ENCODE data around the gene NFE2L3. TPM values are rescaled to one million over a fixed set of nuclear protein-coding genes. Genes with fewer than 3 reads are reported as not detected.
A peak's percentile ranks its signal among the peaks of the same experiment; 100 is the strongest.

NFE2L3 gene
- total and polyA plus RNA-seq, 9 of the 15 experiments (the other 6 are each of a cell fraction or from before 2014, with no cell fraction given), result 2.9 to 16.9 (median 12.4) TPM

DNA sequence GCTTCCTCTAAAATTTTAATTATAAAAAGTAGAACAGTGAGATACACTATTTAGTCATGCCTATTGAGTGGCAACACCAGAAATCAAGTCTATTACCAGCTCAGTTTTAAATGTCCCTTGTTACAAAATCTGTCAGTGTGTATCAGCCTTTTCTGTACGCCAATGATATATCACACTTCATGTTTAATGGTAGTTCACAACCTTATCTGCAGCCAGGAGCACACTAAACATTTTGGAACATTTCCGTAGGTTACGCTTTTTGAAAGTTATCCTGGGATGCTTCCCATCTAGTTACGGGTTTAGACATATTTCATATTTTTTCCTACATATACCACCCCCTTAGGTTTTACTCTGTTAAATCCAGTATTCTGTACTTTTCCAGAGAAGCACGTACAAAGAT is 43.2 kb downstream of the NFE2L3 start (continued):
- TF ChIP-seq, protein P1, sequence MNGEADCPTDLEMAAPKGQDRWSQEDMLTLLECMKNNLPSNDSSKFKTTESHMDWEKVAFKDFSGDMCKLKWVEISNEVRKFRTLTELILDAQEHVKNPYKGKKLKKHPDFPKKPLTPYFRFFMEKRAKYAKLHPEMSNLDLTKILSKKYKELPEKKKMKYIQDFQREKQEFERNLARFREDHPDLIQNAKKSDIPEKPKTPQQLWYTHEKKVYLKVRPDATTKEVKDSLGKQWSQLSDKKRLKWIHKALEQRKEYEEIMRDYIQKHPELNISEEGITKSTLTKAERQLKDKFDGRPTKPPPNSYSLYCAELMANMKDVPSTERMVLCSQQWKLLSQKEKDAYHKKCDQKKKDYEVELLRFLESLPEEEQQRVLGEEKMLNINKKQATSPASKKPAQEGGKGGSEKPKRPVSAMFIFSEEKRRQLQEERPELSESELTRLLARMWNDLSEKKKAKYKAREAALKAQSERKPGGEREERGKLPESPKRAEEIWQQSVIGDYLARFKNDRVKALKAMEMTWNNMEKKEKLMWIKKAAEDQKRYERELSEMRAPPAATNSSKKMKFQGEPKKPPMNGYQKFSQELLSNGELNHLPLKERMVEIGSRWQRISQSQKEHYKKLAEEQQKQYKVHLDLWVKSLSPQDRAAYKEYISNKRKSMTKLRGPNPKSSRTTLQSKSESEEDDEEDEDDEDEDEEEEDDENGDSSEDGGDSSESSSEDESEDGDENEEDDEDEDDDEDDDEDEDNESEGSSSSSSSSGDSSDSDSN (IDR thresholded peaks at IDR 0.05; ENCODE audit: borderline replicate concordance in 1 of 2, low read depth in 2 of 2, low read length in 2 of 2), result no peak
- TF ChIP-seq, protein P2, sequence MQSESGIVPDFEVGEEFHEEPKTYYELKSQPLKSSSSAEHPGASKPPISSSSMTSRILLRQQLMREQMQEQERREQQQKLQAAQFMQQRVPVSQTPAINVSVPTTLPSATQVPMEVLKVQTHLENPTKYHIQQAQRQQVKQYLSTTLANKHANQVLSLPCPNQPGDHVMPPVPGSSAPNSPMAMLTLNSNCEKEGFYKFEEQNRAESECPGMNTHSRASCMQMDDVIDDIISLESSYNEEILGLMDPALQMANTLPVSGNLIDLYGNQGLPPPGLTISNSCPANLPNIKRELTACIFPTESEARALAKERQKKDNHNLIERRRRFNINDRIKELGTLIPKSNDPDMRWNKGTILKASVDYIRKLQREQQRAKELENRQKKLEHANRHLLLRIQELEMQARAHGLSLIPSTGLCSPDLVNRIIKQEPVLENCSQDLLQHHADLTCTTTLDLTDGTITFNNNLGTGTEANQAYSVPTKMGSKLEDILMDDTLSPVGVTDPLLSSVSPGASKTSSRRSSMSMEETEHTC (IDR thresholded peaks at IDR 0.05), result no peak
- TF ChIP-seq KAT7 (CRISPR knock-in tag; IDR thresholded peaks at IDR 0.05; ENCODE audit: borderline replicate concordance) (no peak), ZNF311 (CRISPR knock-in tag; IDR thresholded peaks at IDR 0.05) (no peak), RBFOX2 (IDR thresholded peaks at IDR 0.05; ENCODE audit: low read depth, low read length) (peak; percentile 58), MYC (IDR thresholded peaks at IDR 0.05; ENCODE audit: low read depth, low read length) (no peak), MYC (CRISPR knock-in tag; IDR thresholded peaks at IDR 0.05; ENCODE audit: borderline replicate concordance, low read depth) (no peak), PRPF4 (IDR thresholded peaks at IDR 0.05; ENCODE audit: insufficient read depth, low read depth, low read length, poor library complexity, severe bottlenecking) (peak; percentile 17), POLR2AphosphoS5 (IDR thresholded peaks at IDR 0.05; ENCODE audit: control insufficient read depth, insufficient read depth, low read depth, low read length) (0 out of 2 replicates have a peak, but pooled peaks have one; percentile 27), ZFPM2 (CRISPR knock-in tag; IDR thresholded peaks at IDR 0.05) (no peak), SAFB (IDR thresholded peaks at IDR 0.05; ENCODE audit: borderline replicate concordance, low read depth, low read length) (no peak), TCF7L2 (IDR thresholded peaks at IDR 0.05; ENCODE audit: low read depth, low read length) (no peak), ZNF274 (IDR thresholded peaks at IDR 0.05; ENCODE audit: borderline replicate concordance, low read depth, low read length) (no peak), ILF3 (IDR thresholded peaks at IDR 0.05; ENCODE audit: borderline replicate concordance) (0 out of 2 replicates have a peak, but pooled peaks have one; percentile 28), FIP1L1 (IDR thresholded peaks at IDR 0.05; ENCODE audit: low read depth, low read length, poor library complexity, severe bottlenecking) (no peak), ZNF444 (CRISPR knock-in tag; IDR thresholded peaks at IDR 0.05) (no peak)
- TF ChIP-seq, protein P3, sequence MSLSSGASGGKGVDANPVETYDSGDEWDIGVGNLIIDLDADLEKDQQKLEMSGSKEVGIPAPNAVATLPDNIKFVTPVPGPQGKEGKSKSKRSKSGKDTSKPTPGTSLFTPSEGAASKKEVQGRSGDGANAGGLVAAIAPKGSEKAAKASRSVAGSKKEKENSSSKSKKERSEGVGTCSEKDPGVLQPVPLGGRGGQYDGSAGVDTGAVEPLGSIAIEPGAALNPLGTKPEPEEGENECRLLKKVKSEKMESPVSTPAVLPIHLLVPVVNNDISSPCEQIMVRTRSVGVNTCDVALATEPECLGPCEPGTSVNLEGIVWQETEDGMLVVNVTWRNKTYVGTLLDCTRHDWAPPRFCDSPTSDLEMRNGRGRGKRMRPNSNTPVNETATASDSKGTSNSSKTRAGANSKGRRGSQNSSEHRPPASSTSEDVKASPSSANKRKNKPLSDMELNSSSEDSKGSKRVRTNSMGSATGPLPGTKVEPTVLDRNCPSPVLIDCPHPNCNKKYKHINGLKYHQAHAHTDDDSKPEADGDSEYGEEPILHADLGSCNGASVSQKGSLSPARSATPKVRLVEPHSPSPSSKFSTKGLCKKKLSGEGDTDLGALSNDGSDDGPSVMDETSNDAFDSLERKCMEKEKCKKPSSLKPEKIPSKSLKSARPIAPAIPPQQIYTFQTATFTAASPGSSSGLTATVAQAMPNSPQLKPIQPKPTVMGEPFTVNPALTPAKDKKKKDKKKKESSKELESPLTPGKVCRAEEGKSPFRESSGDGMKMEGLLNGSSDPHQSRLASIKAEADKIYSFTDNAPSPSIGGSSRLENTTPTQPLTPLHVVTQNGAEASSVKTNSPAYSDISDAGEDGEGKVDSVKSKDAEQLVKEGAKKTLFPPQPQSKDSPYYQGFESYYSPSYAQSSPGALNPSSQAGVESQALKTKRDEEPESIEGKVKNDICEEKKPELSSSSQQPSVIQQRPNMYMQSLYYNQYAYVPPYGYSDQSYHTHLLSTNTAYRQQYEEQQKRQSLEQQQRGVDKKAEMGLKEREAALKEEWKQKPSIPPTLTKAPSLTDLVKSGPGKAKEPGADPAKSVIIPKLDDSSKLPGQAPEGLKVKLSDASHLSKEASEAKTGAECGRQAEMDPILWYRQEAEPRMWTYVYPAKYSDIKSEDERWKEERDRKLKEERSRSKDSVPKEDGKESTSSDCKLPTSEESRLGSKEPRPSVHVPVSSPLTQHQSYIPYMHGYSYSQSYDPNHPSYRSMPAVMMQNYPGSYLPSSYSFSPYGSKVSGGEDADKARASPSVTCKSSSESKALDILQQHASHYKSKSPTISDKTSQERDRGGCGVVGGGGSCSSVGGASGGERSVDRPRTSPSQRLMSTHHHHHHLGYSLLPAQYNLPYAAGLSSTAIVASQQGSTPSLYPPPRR (CRISPR knock-in tag; IDR thresholded peaks at IDR 0.05; ENCODE audit: borderline replicate concordance), result no peak
